HAP-1 (cell line): ENCODE data around the gene GPR176.
A peak's percentile ranks its signal among the peaks of the same experiment; 100 is the strongest.

Source experiments
- DNase-seq, 2 experiments: peaks; one replicate each; pipeline ENCODE4 v3.0.0-alpha.2; 2016 to 2020; ENCODE audit warnings: low spot score in 2 of 2
- H3K27me3 ChIP-seq: fragments of 250-450 bp; sonication (Bioruptor Pico); 2 replicates; pipeline ENCODE4 v1.5.1; 2020; ENCODE audit warnings: low read depth, mild to moderate bottlenecking, moderate library complexity
- H3K36me3 ChIP-seq: fragments of 250-450 bp; sonication (Bioruptor Pico); replicated peaks from 2 replicates; pipeline ENCODE4 v1.5.1; 2020; ENCODE audit warnings: mild to moderate bottlenecking
- H3K4me1 ChIP-seq: fragments of 250-450 bp; sonication (Bioruptor Pico); 2 replicates; pipeline ENCODE4 v1.5.1; 2020; ENCODE audit warnings: mild to moderate bottlenecking
- H3K4me3 ChIP-seq: fragments of 250-450 bp; sonication (Bioruptor Pico); 2 replicates; pipeline ENCODE4 v1.5.1; 2020; ENCODE audit warnings: mild to moderate bottlenecking, moderate library complexity
- H3K9me3 ChIP-seq: fragments of 250-450 bp; sonication (Bioruptor Pico); 2 replicates; pipeline ENCODE4 v1.5.1; 2020; ENCODE audit warnings: mild to moderate bottlenecking, moderate library complexity
- in situ Hi-C: fragments of 300-500 bp; cut with MboI; formaldehyde crosslinking; loops from 3 replicates; pipeline ENCODE4 v1.14.3; 2020; ENCODE audit warnings: low sequenced_read_pairs, inconsistent platforms, mixed read lengths

GPR176 gene

GRCh38 chr15:39784125-39784524 lies 135.9 kb downstream of the GPR176 start:
- peaks cover 28% of the 10 kb centered on the region for H3K4me1 ChIP-seq
- H3K9me3 ChIP-seq: no peaks in the 10 kb centered on the region
- H3K27me3 ChIP-seq: no peaks in the 10 kb centered on the region
- no peak for DNase-seq
- in situ Hi-C loops: loop anchor here (10.0 to 25.0 kb wide), 2 partner anchors 221 to 478 kb away; no protein-coding TSS in a partner anchor
- H3K4me3 ChIP-seq: peak overlapping the region; percentile 80
- no peaks in the 10 kb centered on the region for H3K36me3 ChIP-seq

DNA sequence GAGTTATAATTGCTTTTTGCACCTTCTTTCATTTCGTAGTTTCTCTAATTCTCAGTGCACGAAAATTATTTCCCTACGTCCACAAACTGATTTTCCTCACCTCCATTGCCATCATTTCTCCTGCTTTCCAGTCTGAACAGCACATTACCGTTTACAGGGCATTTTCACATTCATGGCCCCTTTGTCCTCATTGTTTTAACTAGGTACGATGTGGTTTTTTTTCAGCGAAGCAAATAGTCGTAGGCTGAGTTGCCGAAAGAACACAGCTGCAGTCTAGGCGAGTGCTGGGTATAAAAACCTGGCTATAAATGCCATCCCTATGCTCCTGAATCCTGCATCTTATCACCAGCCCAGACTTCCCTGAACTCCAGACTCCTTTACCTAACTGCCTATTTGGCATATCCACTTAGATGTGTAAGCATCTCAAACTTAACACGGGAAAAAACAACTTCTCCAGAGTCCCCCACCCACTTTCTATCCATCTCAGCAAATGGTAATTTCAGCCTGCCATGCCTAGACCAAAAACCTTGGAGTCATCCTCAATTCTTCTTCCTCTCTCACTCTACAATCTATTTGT lies 136.7 kb downstream of the GPR176 start:
- H3K27me3 ChIP-seq: no peaks in the 10 kb centered on the region
- H3K4me1 ChIP-seq: peaks cover 31% of the 10 kb centered on the region
- no peaks in the 10 kb centered on the region for H3K36me3 ChIP-seq
- in situ Hi-C loops: loop anchor here (10.0 to 25.0 kb wide), 2 partner anchors 221 to 479 kb away; no protein-coding TSS in a partner anchor
- DNase-seq: no peak
- H3K9me3 ChIP-seq: no peaks in the 10 kb centered on the region
- H3K4me3 ChIP-seq: peak overlapping the region; percentile 80

DNA sequence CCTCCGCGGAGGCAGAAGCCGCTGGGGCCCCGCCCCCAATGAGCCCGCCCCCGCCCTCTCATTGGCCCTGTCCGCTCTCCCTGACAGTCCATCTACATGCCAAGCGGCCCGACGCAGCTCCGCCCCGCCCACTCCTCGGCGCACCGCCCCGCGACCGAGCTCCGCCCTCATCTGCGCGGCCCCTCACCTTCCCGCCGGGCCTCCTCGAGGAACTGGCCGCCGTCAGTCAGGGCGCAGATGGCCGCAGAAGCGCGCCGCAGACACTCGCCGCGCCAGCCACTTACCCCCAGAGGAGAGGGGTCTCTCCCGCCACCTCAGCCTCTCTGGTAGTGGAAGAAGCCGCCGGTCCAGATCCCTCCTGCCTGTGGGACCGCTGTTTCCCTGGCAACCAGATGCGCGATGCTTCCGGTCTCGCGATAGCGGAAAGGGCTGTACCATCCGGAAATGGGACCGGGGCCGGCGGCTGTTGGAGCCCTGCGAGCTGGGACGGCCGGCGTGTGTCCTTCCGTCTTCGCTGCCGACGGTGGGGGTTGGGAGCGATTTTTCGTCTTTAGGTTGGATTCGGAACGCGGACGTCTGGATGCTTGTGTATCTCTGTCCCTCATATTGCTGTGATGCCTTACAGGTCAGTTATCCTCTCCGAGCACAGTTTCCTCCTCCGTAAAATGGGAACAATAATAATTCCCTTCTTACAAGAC lies 137.5 kb downstream of the GPR176 start, which contains the start of gene FSIP1:
FSIP1 (minus strand) TSS at position 401 of the 698 bp plus-strand sequence. CDS start 6,317 bp downstream, outside the sequence.
- H3K36me3 ChIP-seq: no peaks in the 10 kb centered on the region
- H3K4me1 ChIP-seq: peaks cover 39% of the 10 kb centered on the region
- DNase-seq: peak; percentile 91 to 98
- H3K27me3 ChIP-seq: no peaks in the 10 kb centered on the region
- peak within 1 kb of the TSS; percentile 80 for H3K4me3 ChIP-seq
- in situ Hi-C loops: loop anchor here (10.0 to 25.0 kb wide), 2 partner anchors 222 to 480 kb away; no protein-coding TSS in a partner anchor
- no peaks in the 10 kb centered on the region for H3K9me3 ChIP-seq

DNA sequence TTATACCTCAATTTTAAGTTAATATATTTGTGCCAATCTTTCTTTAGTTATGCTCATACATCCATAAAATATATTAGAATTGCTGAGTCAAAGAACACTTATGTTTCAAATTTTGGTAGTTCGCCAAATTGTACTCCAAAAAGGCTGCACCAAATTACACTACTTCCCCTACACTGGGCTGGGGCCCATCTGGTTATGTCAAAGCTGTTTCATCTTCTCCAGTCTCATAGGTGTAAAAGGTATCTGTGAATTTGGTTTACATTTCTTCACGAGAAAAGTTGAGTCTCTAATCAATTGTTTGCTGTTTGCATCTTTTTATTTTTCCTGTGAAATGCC lies 138.1 kb downstream of the GPR176 start:
- H3K4me1 ChIP-seq: peaks cover 45% of the 10 kb centered on the region
- H3K36me3 ChIP-seq: no peaks in the 10 kb centered on the region
- H3K27me3 ChIP-seq: no peaks in the 10 kb centered on the region
- in situ Hi-C loops: loop anchor here (10.0 to 25.0 kb wide), 2 partner anchors 223 to 480 kb away; no protein-coding TSS in a partner anchor
- no peaks in the 10 kb centered on the region for H3K9me3 ChIP-seq
- H3K4me3 ChIP-seq: peak overlapping the region; percentile 80
- no peak for DNase-seq

GRCh38 chr15:39781147-39781966 lies 138.7 kb downstream of the GPR176 start:
- H3K9me3 ChIP-seq: no peaks in the 10 kb centered on the region
- no peak for DNase-seq
- H3K4me3 ChIP-seq: no peak overlapping the region
- in situ Hi-C loops: loop anchor here (10.0 to 25.0 kb wide), 2 partner anchors 223 to 481 kb away; no protein-coding TSS in a partner anchor
- H3K27me3 ChIP-seq: no peaks in the 10 kb centered on the region
- no peaks in the 10 kb centered on the region for H3K36me3 ChIP-seq
- H3K4me1 ChIP-seq: peaks cover 42% of the 10 kb centered on the region

GRCh38 chr15:39778021-39778420 lies 142.0 kb downstream of the GPR176 start:
- in situ Hi-C loops: loop anchor here (25.0 kb wide), 1 partner anchor 484 kb away; no protein-coding TSS in a partner anchor

DNA sequence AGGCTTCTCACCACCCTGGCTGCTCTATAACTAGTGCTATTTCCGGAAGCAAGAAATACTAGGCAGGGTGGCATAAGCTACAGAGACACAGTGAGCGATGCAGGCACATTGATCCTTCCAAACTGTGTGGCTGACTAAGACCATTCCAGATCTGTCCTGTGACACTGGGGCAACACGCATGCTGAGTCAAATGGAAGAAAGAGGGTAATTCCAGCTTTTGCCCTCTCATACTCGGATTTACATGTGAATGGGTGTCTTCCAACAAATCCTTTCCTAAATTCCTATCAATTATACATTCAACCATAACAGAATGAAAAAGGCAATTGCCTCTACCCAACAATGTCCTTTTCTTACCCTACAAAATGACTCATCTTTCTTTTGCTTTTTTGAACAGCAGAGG lies 142.6 kb downstream of the GPR176 start:
- Histone ChIP-seq H3K9me3 (no peaks in the 10 kb centered on the region), H3K36me3 (no peaks in the 10 kb centered on the region), H3K27me3 (no peaks in the 10 kb centered on the region), H3K4me3 (no peak overlapping the region), H3K4me1 (peaks cover 23% of the 10 kb centered on the region)
- DNase-seq: peak; percentile 59 to 82
- in situ Hi-C loops: loop anchor here (25.0 kb wide), 1 partner anchor 485 kb away; no protein-coding TSS in a partner anchor

More at GRCh38 chr15:39778021-39778420, 142.0 kb downstream of the GPR176 start:
- H3K27me3 ChIP-seq: no peaks in the 10 kb centered on the region
- DNase-seq: peak; percentile 60 to 68
- H3K9me3 ChIP-seq: no peaks in the 10 kb centered on the region
- H3K4me1 ChIP-seq: peaks cover 23% of the 10 kb centered on the region
- no peak overlapping the region for H3K4me3 ChIP-seq
- no peaks in the 10 kb centered on the region for H3K36me3 ChIP-seq

GRCh38 chr15:39776068-39776467 lies 144.0 kb downstream of the GPR176 start:
- Histone ChIP-seq H3K4me3 (no peak overlapping the region), H3K4me1 (peaks cover 18% of the 10 kb centered on the region), H3K9me3 (no peaks in the 10 kb centered on the region), H3K36me3 (no peaks in the 10 kb centered on the region), H3K27me3 (no peaks in the 10 kb centered on the region)
- in situ Hi-C loops: loop anchor here (25.0 kb wide), 1 partner anchor 486 kb away; no protein-coding TSS in a partner anchor
- DNase-seq: no peak

GRCh38 chr15:39774688-39775267 lies 145.3 kb downstream of the GPR176 start:
- in situ Hi-C loops: loop anchor here (25.0 kb wide), 2 partner anchors 488 to 1062 kb away; no protein-coding TSS in a partner anchor
- Histone ChIP-seq H3K4me3 (no peak overlapping the region), H3K36me3 (no peaks in the 10 kb centered on the region), H3K27me3 (no peaks in the 10 kb centered on the region), H3K9me3 (no peaks in the 10 kb centered on the region), H3K4me1 (peaks cover 18% of the 10 kb centered on the region)
- no peak for DNase-seq

DNA sequence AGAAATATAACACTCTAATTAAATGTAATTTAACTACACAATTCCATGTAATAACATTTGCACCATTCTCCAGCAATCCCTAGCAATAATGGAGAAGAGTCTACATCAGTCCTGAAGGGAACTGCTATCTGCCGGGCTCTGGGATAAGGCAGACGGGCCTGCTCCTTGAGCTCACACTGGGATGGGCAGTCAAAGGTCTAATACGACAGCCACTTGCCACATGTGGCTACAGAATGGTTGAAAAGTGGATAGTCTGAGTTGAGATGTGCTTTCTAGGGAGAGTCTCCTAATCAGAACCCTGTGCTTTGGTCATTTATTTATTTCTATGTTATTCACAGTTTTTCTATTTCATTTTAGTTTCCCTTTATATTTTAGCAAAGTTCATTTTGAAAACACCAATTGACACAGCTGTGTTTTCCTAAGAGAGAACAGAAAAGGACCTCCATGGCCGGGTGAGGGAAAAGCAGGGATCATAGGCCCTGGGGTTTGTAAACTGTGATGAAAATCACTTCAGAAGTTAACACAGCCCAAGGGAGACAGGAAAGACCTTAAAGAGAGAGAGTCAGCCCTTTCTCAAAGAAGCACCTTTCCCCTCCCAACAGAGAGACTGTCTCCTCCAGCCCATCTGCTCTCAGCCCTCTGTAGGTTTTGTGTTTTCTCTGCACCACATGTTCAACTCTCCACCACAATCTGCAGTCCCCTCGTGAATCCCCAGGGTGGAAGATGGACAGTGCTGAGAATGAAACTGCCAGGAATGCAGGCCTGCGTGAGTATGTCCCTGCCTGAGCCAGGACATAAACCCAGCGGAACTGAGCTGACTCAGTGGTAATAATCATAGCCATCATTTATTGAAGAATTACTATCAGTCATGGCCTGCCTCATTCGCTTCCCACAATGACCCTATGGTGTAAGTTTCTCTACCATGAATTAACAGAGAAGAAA lies 149.0 kb downstream of the GPR176 start:
- no peak for DNase-seq
- Histone ChIP-seq H3K4me3 (no peak overlapping the region), H3K36me3 (no peaks in the 10 kb centered on the region), H3K9me3 (no peaks in the 10 kb centered on the region), H3K27me3 (no peaks in the 10 kb centered on the region), H3K4me1 (no peaks in the 10 kb centered on the region)
- in situ Hi-C loops: loop anchor here (25.0 kb wide), 1 partner anchor 1059 kb away; no protein-coding TSS in a partner anchor

GRCh38 chr15:39767921-39768320 lies 152.1 kb downstream of the GPR176 start:
- no peaks in the 10 kb centered on the region for H3K9me3 ChIP-seq
- in situ Hi-C loops: loop anchor here (25.0 kb wide), 1 partner anchor 1056 kb away; no protein-coding TSS in a partner anchor
- DNase-seq: no peak
- H3K4me3 ChIP-seq: no peak overlapping the region
- no peaks in the 10 kb centered on the region for H3K4me1 ChIP-seq
- no peaks in the 10 kb centered on the region for H3K36me3 ChIP-seq
- H3K27me3 ChIP-seq: no peaks in the 10 kb centered on the region

DNA sequence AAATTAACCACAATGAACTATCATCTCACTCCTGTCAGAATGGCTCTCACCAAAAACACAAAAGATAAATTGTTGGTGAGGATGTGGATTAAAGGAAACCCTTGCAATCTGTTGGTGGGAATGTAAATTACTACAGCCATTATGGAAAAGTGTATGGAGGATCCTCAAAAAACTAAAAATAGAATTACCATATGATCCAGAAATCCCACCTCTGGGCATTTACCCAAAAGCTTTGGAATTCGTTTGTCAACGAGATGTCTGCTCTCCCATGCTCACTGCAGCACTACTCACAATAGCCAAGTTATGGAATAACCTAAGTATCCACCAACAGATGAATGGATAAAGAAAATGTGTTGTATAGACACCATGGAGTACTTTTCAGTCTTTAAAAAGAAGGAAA lies 159.1 kb downstream of the GPR176 start:
- no peaks in the 10 kb centered on the region for H3K36me3 ChIP-seq
- H3K27me3 ChIP-seq: no peaks in the 10 kb centered on the region
- no peak for DNase-seq
- no peak overlapping the region for H3K4me3 ChIP-seq
- H3K9me3 ChIP-seq: no peaks in the 10 kb centered on the region
- in situ Hi-C loops: loop anchor here (25.0 kb wide), 1 partner anchor 1049 kb away; no protein-coding TSS in a partner anchor
- no peaks in the 10 kb centered on the region for H3K4me1 ChIP-seq
